IMR-90 (cell line): ENCODE results near the gene PNPLA2. TPM values are rescaled to one million over a fixed set of nuclear protein-coding genes. Genes with fewer than 3 reads are reported as not detected.
A peak's percentile ranks its signal among the peaks of the same experiment; 100 is the strongest.

Source experiments
- ATAC-seq: fragments of 200-7000 bp; cut with Tn5 transposase; 2 replicates; pipeline ENCODE4 v1.9.1; 2020; ENCODE audit warnings: low read depth, mild to moderate bottlenecking, moderate library complexity
- BruUV-seq: library from RNA; stranded (reverse); fragments of 400-500 nt; replicated peaks from 2 replicates; lab custom pipeline; 2021; lab: Mats Ljungman, UMichigan
- CTCF ChIA-PET: fragments of 300-600 bp; formaldehyde crosslinking; extraction: SDS; loops from one replicate; lab custom pipeline; 2021; ENCODE audit warnings: antibody characterized with exemption; lab: Yijun Ruan, JAX
- POLR2A ChIA-PET: fragments of 300-600 bp; sonication (Branson Sonifier 250); formaldehyde crosslinking; loops from one replicate; lab custom pipeline; 2022; ENCODE audit warnings: antibody characterized with exemption; ENCODE audit not compliant: unreplicated experiment; lab: Charles Lee
- DNase-seq: peaks from one replicate; pipeline ENCODE4 v3.0.0; 2013
- H2AFZ ChIP-seq: replicated peaks from 2 replicates; pipeline ENCODE3; 2013; ENCODE audit warnings: low read length, mild to moderate bottlenecking; ENCODE audit not compliant: poor library complexity
- H2AK5ac ChIP-seq: 2 replicates; pipeline ENCODE4 v1.6.1; 2013; ENCODE audit warnings: low read depth, low read length, inconsistent platforms
- H2AK9ac ChIP-seq: replicated peaks from 2 replicates; pipeline ENCODE3; 2013; ENCODE audit warnings: mild to moderate bottlenecking, low read depth, low read length, moderate library complexity; ENCODE audit not compliant: poor library complexity
- H2BK120ac ChIP-seq: 2 replicates; pipeline ENCODE4 v1.6.1; 2013; ENCODE audit warnings: low read depth, low read length, inconsistent platforms
- H2BK15ac ChIP-seq: 3 replicates; pipeline ENCODE4 v1.6.1; 2013; ENCODE audit warnings: low read depth, low read length, inconsistent platforms
- H2BK20ac ChIP-seq: 2 replicates; pipeline ENCODE4 v1.6.1; 2013; ENCODE audit warnings: low read depth, mild to moderate bottlenecking, inconsistent platforms, low read length, moderate library complexity
- H2BK5ac ChIP-seq: 2 replicates; pipeline ENCODE4 v1.6.1; 2013; ENCODE audit warnings: mild to moderate bottlenecking, low read depth, low read length, inconsistent platforms; ENCODE audit not compliant: poor library complexity, severe bottlenecking
- H3K14ac ChIP-seq: replicated peaks from 2 replicates; pipeline ENCODE4 v1.6.1; 2013; ENCODE audit warnings: low read depth, low read length, inconsistent platforms
- H3K18ac ChIP-seq: 2 replicates; pipeline ENCODE4 v1.6.1; 2013; ENCODE audit warnings: low read depth, low read length, control low read depth
- H3K23ac ChIP-seq: 2 replicates; pipeline ENCODE4 v1.6.1; 2013; ENCODE audit warnings: low read depth, low read length, inconsistent platforms
- H3K27ac ChIP-seq: 2 replicates; pipeline ENCODE4 v1.5.1; 2013; ENCODE audit warnings: mild to moderate bottlenecking, control low read depth, low read length; ENCODE audit not compliant: insufficient read depth
- H3K27me3 ChIP-seq: 2 replicates; pipeline ENCODE4 v1.6.1; 2013; ENCODE audit warnings: low read length; ENCODE audit not compliant: control insufficient read depth, insufficient read depth
- H3K36me3 ChIP-seq: 2 replicates; pipeline ENCODE4 v1.6.1; 2013; ENCODE audit warnings: low read length, mixed read lengths; ENCODE audit not compliant: control insufficient read depth, insufficient read depth
- H3K4ac ChIP-seq: 2 replicates; pipeline ENCODE4 v1.6.1; 2013; ENCODE audit warnings: low read depth, low read length, inconsistent platforms
- H3K4me1 ChIP-seq: 2 replicates; pipeline ENCODE4 v1.6.1; 2013; ENCODE audit warnings: low read length, mixed read lengths; ENCODE audit not compliant: control insufficient read depth, insufficient read depth
- H3K4me2 ChIP-seq: 2 replicates; pipeline ENCODE4 v1.6.1; 2013; ENCODE audit warnings: low read depth, mild to moderate bottlenecking, control low read depth, low read length, moderate library complexity
- H3K4me3 ChIP-seq: 2 replicates; pipeline ENCODE4 v1.5.1; 2013; ENCODE audit warnings: low read depth, mild to moderate bottlenecking, control low read depth, low read length, moderate library complexity; ENCODE audit not compliant: insufficient read depth
- H3K56ac ChIP-seq: 2 replicates; pipeline ENCODE4 v1.6.1; 2013; ENCODE audit warnings: low read length, inconsistent platforms; ENCODE audit not compliant: insufficient read depth; ENCODE audit errors: extremely low read depth
- H3K79me1 ChIP-seq, 2 experiments: 2 replicates each; pipeline ENCODE4 v1.6.1; 2013; ENCODE audit warnings: low read length in 2 of 2, inconsistent platforms in 1 of 2, low read depth in 1 of 2
- H3K9ac ChIP-seq: 2 replicates; pipeline ENCODE4 v1.6.1; 2013; ENCODE audit warnings: low read depth, low read length, control low read depth
- H3K9me1 ChIP-seq: 2 replicates; pipeline ENCODE4 v1.6.1; 2013; ENCODE audit warnings: low read length, inconsistent platforms; ENCODE audit not compliant: insufficient read depth
- H3K9me3 ChIP-seq: 2 replicates; pipeline ENCODE4 v1.6.1; 2013; ENCODE audit warnings: low read length; ENCODE audit not compliant: control insufficient read depth, insufficient read depth
- H4K20me1 ChIP-seq: 2 replicates; pipeline ENCODE4 v1.6.1; 2013; ENCODE audit warnings: low read length, inconsistent platforms; ENCODE audit not compliant: insufficient read depth
- H4K5ac ChIP-seq: 2 replicates; pipeline ENCODE4 v1.6.1; 2013; ENCODE audit warnings: mild to moderate bottlenecking, low read depth, low read length, control low read depth
- H4K8ac ChIP-seq, 2 experiments: 2 replicates each; pipeline ENCODE4 v1.6.1; 2013; ENCODE audit warnings: low read depth in 2 of 2, low read length in 2 of 2, control low read depth in 1 of 2, inconsistent platforms in 1 of 2
- H4K91ac ChIP-seq: 2 replicates; pipeline ENCODE4 v1.6.1; 2013; ENCODE audit warnings: low read depth, low read length, inconsistent platforms; ENCODE audit not compliant: insufficient read depth
- BHLHE40 ChIP-seq: fragments of 150-350 bp; IDR thresholded peaks from 2 replicates; pipeline ENCODE4 v1.6.1; 2016; ENCODE audit warnings: mild to moderate bottlenecking, low read depth, low read length
- CEBPB ChIP-seq: IDR thresholded peaks from 2 replicates; pipeline ENCODE4 v1.6.1; 2012; ENCODE audit warnings: low read depth, low read length, improper control_type of control experiment
- CHD1 ChIP-seq: IDR thresholded peaks from 2 replicates; pipeline ENCODE4 v1.6.1; 2012; ENCODE audit warnings: low read depth, low read length, improper control_type of control experiment
- CTCF ChIP-seq: conservative IDR thresholded peaks from 2 replicates; pipeline ENCODE4 v1.5.1; 2012; ENCODE audit warnings: mild to moderate bottlenecking, low read depth, low read length, improper control_type of control experiment
- ELK1 ChIP-seq: fragments of 150-350 bp; IDR thresholded peaks from 2 replicates; pipeline ENCODE4 v1.6.1; 2016; ENCODE audit warnings: low read depth, mild to moderate bottlenecking, low read length, moderate library complexity, borderline replicate concordance
- FOS ChIP-seq: fragments of 150-350 bp; IDR thresholded peaks from 2 replicates; pipeline ENCODE4 v1.6.1; 2016; ENCODE audit warnings: low read depth, low read length
- MAFK ChIP-seq: IDR thresholded peaks from 2 replicates; pipeline ENCODE4 v1.6.1; 2012; ENCODE audit warnings: low read depth, low read length, improper control_type of control experiment
- MAZ ChIP-seq: IDR thresholded peaks from 2 replicates; pipeline ENCODE4 v1.6.1; 2012; ENCODE audit warnings: low read depth, mild to moderate bottlenecking, low read length, improper control_type of control experiment, moderate library complexity, borderline replicate concordance
- MXI1 ChIP-seq: IDR thresholded peaks from 2 replicates; pipeline ENCODE4 v1.6.1; 2012; ENCODE audit warnings: low read depth, mild to moderate bottlenecking, low read length, moderate library complexity, borderline replicate concordance
- NFE2L2 ChIP-seq: fragments of 150-350 bp; IDR thresholded peaks from 2 replicates; pipeline ENCODE4 v1.6.1; 2016; ENCODE audit warnings: low read depth, mild to moderate bottlenecking, low read length
- POLR2A ChIP-seq: IDR thresholded peaks from 2 replicates; pipeline ENCODE4 v1.6.1; 2012; ENCODE audit warnings: mild to moderate bottlenecking, low read depth, low read length
- RAD21 ChIP-seq: IDR thresholded peaks from 2 replicates; pipeline ENCODE4 v1.6.1; 2012; ENCODE audit warnings: low read length, improper control_type of control experiment
- RCOR1 ChIP-seq: IDR thresholded peaks from 2 replicates; pipeline ENCODE4 v1.6.1; 2012; ENCODE audit warnings: mild to moderate bottlenecking, low read length, improper control_type of control experiment; ENCODE audit not compliant: insufficient replicate concordance
- RFX5 ChIP-seq: IDR thresholded peaks from 2 replicates; pipeline ENCODE4 v1.8.0; 2012; ENCODE audit warnings: low read depth, mild to moderate bottlenecking, low read length, moderate library complexity
- SMC3 ChIP-seq: fragments of 150-350 bp; IDR thresholded peaks from 2 replicates; pipeline ENCODE4 v1.6.1; 2016; ENCODE audit warnings: low read depth, mild to moderate bottlenecking, antibody characterized with exemption, low read length, moderate library complexity
- USF2 ChIP-seq: fragments of 150-350 bp; IDR thresholded peaks from 2 replicates; pipeline ENCODE4 v1.6.1; 2017; ENCODE audit warnings: mild to moderate bottlenecking, antibody characterized with exemption, low read length, low read depth
- WGBS, 2 experiments: methylation state at CpG; one replicate each; pipeline versions ENCODE4 v1.1.5 to v1.1.7; 2013; ENCODE audit warnings: missing lambda C conversion rate in 2 of 2; ENCODE audit not compliant: insufficient read length in 1 of 2; ENCODE audit errors: extremely low coverage in 2 of 2; 5-methylcytosine and 5-hydroxymethylcytosine counted together
- dilution Hi-C: fragments of 300-500 bp; cut with HindIII; formaldehyde crosslinking; loops from one replicate; pipeline ENCODE4 v1.14.3; 2018; ENCODE audit warnings: low sequenced_read_pairs; ENCODE audit not compliant: unreplicated experiment
- in situ Hi-C: fragments of 300-500 bp; cut with MboI; formaldehyde crosslinking; loops from 3 replicates; pipeline ENCODE4 v1.14.3; 2019; ENCODE audit warnings: low sequenced_read_pairs, inconsistent platforms, mixed read lengths
- intact Hi-C: fragments of 100-400 bp; cut with micrococcal nuclease; formaldehyde crosslinking; loops from 2 replicates; pipeline ENCODE4 v1.10.0; 2022
- polyA plus RNA-seq, 3 experiments: library from polyadenylated mRNA; depleted of rRNA; stranded (reverse); fragments of >200 nt; gene quantifications; 2 replicates each; pipeline ENCODE4 v1.2.3, GENCODE V29; 2012; ENCODE audit warnings: low replicate concordance in 1 of 3
- total RNA-seq: library from RNA; depleted of rRNA; stranded (reverse); fragments of >200 nt; gene quantifications from 2 replicates; pipeline ENCODE4 v1.2.3, GENCODE V29; 2012

The PNPLA2 gene
- total and polyA plus RNA-seq, 2 of the 4 experiments (the other 2 are of a cell fraction), result 7.0 to 94.3 TPM

GRCh38 chr11:873706-874105 is 55.0 kb downstream of the PNPLA2 start:
- H3K27me3 ChIP-seq, result no peaks in the 10 kb centered on the region
- H3K56ac ChIP-seq, result no peak overlapping the region
- H2AK5ac ChIP-seq, result no peak overlapping the region
- no peak overlapping the region for H2BK120ac ChIP-seq
- H3K79me1 ChIP-seq, result no peaks in the 10 kb centered on the region
- in situ Hi-C loops (no loop called here), intact Hi-C loops (no loop called here), dilution Hi-C loops (no loop called here)
- no peak overlapping the region for H3K4ac ChIP-seq
- H3K27ac ChIP-seq, result no peak overlapping the region
- peaks cover 3% of the 10 kb centered on the region for H3K9me1 ChIP-seq
- H3K4me3 ChIP-seq, result no peak overlapping the region
- no peak overlapping the region for H2BK5ac ChIP-seq
- no peak overlapping the region for H3K18ac ChIP-seq
- no peak overlapping the region for H3K4me2 ChIP-seq
- peaks cover 4% of the 10 kb centered on the region; the same call in 1 of the 2 replicates for H4K20me1 ChIP-seq
- no peak overlapping the region for H2BK20ac ChIP-seq
- H3K36me3 ChIP-seq, result peaks cover 4% of the 10 kb centered on the region; the same call in 1 of the 2 replicates
- no peaks in the 10 kb centered on the region; the same call in 1 of the 2 replicates for H3K4me1 ChIP-seq
- DNase-seq (peak; percentile 11), ATAC-seq (no peak)
- no TSS peak for BruUV-seq
- H3K23ac ChIP-seq, result no peak overlapping the region
- no peak overlapping the region for H3K9ac ChIP-seq
- H2AFZ ChIP-seq, result no peak overlapping the region
- no peak overlapping the region for H2BK15ac ChIP-seq
- no peak overlapping the region for H3K14ac ChIP-seq
- no peak overlapping the region for H4K5ac ChIP-seq
- POLR2A ChIA-PET, result no interaction called here
- H4K8ac ChIP-seq, result no peak overlapping the region
- H2AK9ac ChIP-seq, result no peak overlapping the region
- H3K9me3 ChIP-seq, result no peaks in the 10 kb centered on the region
- CTCF ChIA-PET, result no interaction called here
- H4K91ac ChIP-seq, result no peak overlapping the region
- WGBS, 2 experiments, result 33% methylated on average over 1 of the region's 12 CpGs; no CpG with 5 or more reads in 1 of the 2 experiments
- no peak for TF ChIP-seq NFE2L2
- TF ChIP-seq SMC3, result no peak
- TF ChIP-seq MXI1, result no peak
- no peak for TF ChIP-seq POLR2A
- TF ChIP-seq USF2, result no peak
- TF ChIP-seq BHLHE40, result no peak
- TF ChIP-seq MAFK, result no peak
- no peak for TF ChIP-seq FOS
- no peak for TF ChIP-seq CTCF
- no peak for TF ChIP-seq CHD1
- no peak for TF ChIP-seq RCOR1
- no peak for TF ChIP-seq RAD21
- no peak for TF ChIP-seq MAZ
- no peak for TF ChIP-seq RFX5
- no peak for TF ChIP-seq CEBPB
- TF ChIP-seq ELK1, result no peak
